GM18870 (cell line): ENCODE results near the gene ADCY5.

Experiments used
- ATAC-seq: cut with Tn5 transposase; IDR thresholded peaks from one replicate; pipeline ENCODE4 v1.9.1; 2021; ENCODE audit warnings: moderate library complexity; ENCODE audit not compliant: unreplicated experiment

The ADCY5 gene

DNA sequence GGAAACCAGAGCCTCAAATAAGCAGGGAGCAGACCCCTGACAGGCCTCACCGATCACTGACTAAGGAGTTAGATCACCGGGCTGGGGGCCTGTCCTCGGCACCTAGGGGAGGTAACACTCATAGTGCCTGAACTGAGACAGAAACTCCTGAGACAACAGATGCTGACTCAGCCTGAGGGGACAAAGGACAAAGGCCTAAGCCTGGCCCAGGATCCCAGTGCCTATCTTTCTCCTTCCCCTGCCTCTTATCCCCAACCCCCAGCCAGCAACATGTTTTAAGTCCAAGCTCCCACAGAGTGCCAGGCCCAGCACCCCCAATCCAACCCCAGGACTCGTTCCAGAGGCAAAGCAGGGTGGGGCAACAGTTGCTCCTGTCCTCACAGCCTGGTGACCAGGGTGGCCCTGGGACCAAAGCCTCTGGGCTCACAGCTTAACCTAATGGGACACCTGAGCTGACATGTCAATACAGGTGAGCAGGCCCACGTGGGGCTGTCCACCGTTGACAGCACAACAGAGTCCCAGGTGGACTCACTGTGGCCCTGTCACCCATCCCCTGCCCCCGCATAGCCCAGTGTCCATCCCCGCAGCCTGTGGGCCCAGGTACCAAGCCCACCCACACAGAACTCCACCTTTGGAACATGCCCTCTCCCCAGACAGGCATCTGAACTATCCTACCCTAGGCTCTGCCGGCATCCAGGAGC is 37.4 kb downstream of the ADCY5 start:
- ATAC-seq: no peak

DNA sequence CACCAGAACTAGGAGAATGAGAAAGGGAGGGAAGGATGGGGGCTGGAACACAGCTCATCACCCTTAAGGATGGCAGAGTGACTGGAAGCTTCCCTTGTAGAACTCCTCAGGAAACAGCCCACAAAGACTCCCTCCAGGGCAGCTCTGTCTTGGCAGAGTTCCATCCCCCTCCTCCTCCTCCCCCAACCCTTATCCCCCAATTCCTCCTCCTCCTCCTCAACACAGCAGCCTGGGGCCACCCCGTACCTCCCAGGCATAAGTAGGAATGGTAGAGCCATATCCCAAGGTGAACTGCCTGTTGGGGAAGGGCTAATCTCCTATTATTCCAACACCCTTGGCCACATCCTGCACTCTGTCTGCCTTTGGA is 38.8 kb downstream of the ADCY5 start:
- ATAC-seq: no peak

DNA sequence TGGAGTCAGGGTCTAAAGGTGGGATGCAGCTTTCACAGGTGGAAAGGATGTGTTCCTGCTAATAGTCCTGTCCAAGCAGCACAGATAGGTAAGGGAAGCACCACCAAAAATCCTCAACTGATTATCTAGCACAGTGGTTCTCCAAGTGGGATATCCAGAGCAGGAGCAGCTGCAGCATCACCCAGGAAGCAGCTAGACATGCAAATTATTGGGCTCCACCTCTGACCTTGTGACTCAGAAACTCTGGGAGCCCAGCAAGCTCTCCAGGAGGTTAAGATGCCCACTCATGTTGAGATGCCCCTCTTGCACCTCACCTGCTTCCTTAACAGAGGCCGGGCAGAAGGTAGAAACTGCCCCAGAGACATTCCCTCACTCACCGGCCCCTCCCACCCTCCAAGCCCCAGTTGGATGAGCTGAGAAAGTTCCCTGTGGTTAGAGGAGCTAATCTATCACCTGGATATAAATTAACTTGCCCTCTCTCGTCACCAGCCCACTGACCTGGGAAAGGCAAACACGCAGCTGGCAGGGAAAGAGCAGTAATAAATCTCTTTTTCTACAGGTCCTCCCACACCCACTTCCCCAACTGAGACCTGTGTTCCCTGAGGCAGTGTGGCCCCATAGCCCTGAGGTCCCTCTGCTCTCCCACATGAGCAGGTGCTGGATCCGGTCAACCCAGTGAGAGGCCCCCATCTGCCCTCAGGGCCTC is 39.3 kb downstream of the ADCY5 start:
- no peak for ATAC-seq

DNA sequence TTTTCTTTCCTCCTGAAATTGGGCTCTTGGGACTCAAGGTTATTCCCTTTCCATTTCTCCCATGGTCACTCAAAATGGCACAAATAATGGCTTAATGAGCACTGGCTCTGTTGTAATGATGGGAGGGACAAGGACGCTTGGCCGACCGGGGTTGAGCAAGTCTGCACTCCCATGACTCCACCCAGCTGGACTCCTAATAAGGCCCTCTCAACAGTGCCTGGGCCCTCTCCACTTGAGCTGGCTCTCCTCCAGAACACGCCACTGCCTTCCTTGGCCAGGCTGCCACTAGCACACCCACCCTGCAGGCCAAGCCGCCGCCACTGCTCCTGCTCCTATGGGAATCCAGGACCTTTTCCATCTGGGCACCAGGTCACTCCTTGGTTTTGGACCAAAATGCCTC is 42.3 kb downstream of the ADCY5 start:
- ATAC-seq: no peak

DNA sequence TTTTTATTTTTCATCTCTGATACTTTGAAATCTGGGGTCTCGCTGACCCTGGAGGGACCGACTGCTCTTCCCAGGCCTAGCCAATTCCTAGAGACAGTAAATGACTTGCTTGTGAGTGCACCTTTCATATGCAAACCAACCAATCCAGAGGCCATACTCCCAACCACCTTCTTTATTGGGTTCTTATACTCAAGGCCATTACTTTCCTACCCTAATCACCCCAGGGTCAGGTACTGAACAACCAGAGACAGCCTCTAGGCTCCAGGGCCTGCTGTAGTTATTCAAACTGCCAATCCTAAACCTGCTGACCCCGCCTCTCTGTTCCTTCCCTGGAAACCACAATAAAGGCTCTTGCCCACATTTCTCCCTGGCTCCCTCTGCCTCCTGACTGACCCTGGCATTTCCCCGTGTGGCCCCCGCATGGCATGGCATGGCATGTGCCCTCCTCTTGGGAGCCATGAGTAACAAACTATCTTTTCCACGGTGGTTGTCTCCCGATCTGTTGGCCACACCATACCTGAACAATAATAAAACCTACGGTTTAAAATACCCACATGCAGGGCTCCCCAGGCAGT is 42.9 kb downstream of the ADCY5 start:
- ATAC-seq: no peak

DNA sequence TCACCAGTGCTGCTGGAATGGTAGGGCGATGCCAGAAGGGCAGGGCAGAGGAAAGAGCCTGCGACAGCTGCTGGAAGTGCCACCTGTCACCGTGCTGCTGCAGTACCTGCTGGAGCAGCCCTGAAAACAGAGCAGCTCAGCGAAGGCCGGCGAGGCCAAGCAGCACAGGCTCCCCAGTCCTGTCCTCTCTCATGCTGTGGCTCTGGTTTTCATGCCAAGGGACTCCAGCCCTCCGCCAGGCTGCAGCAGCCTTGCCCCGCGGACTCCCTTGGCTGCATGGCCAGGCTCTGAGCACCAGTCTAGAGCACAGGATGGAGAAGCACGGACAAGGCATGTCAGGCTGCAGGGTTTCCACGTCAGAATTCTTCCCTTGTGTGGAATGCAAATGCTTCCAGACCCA is 43.9 kb downstream of the ADCY5 start:
- no peak for ATAC-seq

DNA sequence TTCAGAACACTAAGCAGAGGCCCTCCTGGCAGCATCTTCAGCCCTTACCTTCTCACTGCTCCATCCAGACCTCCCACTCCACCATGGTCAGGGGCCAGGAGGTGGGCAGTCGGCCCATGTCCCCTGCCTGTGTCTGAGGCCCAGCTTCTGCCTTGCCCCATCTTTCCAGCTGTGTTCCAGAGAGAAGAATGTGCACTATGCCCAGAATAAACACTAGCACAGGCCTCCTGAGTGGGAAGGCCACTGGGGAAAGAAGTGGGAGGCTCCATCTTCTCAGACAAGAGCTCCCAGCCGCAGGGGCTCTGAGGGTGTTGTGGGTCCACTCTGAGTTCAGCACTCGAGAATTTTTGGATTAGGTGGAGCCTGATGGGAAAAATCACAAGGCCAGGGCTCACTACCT is 44.5 kb downstream of the ADCY5 start:
- no peak for ATAC-seq

DNA sequence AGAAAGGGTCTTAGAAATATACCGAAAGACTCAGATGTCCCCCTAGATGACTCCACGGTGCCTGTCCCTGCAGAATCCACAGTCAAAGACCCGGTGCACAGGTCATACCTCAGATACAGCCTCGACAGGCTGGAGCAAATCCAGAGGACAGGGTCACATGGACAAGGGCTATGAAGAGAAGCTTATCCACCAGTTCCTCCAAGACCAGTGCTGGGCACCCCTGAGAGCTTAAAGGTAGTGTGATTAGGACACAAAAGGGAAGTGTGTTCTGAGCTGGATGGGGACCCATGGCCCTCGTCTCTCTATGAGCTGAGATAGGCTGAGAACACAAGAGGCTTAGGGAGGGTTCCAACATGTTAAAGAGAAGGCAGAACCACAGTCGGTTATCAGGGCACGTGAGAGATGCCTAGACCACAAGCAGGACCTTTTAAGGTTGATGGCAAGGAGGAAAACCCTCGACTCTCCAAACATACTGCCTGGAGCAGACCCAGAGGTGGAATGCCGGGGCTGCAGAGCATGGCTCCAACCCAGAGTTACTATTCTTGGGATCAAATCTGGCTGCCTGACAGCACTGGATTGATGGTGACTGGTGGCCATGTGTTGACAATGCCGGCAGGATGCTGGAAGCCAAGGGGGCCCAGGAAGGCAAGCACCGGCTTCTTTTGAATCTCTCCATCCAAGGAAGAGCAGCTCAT is 46.9 kb downstream of the ADCY5 start:
- no peak for ATAC-seq

DNA sequence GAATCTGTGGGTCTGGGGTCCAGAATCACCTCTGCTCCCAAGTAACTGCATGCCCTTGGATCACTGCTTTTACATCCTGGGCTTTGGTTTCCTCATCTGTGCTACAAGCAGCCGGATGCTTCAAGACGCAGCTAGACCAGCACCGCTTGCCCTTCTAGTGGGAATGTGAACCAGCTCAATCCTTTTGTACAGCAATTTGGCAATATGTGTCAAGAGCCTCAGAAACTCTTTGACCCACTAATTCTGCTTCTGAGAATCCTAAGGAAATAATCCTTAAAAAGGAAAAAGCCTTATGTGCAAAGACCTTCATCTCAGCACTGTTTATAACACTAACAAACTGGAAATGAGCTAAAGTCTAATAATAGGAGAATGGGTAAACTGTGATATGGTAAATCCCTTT is 48.7 kb downstream of the ADCY5 start:
- no peak for ATAC-seq

DNA sequence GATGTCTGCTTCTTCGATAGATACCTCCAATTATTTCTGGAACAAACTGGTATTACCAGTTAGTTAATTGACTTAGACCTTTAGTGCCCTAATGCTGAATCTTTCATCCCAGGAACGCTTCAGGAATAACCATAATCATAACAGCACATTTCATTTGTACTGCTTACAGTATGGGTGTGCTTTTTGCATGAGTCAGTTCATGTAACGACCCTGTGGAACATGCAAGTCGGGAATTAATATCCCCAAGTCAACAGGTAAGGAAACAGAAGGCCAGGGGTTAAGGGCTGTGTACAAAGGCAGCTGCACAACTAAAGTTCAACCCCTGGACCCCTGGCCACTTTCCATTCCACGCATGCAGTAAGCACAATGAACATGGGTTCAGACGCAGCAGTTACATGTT is 49.2 kb downstream of the ADCY5 start:
- no peak for ATAC-seq

DNA sequence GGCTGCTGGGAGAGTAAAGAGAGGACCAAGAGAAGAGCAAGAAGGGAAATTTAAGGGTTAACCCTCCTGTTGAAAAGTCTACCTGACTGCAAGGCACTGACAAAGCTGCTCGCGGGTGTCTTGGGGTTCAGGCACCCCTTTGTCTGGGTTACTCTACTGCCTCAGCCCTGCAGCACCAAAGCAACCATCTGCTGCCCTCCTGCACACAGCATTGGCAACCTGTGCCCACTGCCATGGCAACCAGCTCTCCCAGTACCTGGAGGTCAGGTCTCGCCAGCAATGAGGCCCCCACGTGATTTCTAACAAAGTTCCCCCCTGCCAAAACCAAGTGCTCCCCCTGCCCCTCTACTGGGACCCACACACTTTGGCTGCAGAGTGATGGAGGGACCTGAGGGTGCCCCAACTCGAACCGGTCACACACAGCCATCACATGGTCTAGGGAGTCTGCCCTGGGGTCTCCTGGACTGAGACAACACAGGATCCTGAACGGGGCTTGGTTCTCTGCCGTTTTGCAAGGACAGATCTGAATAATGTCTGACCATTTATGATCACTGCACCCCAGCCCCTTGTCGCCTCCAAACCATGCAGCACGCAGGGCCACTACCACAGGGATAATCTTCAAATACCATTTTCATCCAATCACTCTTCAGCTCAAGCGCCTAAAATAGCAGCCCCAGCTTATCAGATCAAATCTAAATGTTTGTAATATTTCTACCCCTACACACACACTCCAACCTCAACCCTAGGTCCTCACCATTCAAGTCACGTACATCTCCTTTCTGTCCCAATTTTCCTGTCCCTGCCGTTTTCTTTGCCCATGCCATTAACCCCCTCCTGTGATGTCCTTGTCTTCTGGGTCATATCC is 50.7 kb downstream of the ADCY5 start:
- no peak for ATAC-seq

DNA sequence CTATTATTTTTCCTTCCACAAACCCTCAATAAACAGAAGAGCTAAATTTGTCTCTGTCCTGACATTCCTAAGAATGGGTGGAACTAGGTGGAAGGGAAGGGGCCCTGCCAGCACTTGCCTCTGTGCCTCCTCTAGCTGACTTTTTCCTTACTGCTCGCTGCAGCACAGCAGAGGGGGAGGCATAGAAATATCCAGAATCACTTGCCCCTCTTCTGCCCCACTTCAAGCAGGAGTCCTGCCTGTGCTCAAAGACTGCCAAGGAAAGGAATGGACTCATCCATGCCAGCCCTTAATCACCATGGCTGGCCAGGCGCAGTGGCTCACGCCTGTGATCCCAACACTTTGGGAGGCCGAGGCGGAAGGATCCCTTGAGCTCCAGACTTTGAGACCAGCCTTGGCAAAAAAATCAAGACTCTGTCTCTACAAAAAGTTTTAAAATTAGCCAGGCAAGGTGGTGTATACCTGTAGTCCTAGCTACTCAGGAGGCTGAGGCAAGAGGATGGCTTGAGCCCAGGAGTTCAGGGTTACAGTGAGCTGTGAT is 51.8 kb downstream of the ADCY5 start:
- ATAC-seq: no peak

DNA sequence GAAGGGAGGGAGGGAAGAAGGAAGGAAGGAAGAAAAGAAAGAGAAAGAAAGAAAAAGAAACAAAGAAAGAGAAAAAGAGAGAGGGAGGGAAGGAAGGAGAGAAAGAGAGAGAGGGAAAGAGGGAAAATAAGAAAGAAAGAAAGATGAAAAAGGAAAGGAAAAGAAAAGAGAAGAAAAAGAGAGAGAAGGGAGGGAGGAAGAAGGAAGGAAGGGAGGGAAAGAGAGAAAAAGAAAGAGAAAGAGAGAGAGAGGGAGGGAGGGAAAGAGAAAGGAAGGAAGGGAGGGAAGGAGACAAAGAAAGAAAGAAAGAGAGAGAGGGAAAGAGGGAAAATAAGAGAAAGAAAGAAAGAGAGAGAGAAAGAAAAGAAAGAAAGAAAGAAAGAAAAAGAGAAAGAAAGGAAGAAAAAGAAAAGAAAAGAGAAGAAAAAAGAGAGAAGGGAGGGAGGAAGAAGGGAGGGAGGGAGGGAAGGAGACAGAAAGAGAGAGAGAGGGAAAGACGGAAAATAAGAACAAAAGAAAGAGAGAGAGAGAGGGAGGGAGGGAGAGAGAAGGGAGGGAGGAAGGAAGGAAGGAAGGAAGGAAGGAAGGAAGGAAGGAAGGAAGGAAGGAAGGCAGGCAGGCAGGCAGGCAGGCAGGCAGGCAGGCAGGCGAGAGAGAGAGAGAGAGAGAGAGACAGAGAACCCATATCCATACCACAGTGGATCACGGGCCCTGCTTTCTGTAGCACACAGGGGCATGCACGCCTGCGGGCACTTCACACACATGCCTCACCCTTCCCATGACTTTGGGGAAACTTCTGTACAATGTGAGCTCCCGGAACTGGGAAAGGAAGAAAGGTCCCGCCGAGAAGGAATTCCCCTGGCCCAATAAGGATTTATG is 52.5 kb downstream of the ADCY5 start:
- ATAC-seq: no peak

DNA sequence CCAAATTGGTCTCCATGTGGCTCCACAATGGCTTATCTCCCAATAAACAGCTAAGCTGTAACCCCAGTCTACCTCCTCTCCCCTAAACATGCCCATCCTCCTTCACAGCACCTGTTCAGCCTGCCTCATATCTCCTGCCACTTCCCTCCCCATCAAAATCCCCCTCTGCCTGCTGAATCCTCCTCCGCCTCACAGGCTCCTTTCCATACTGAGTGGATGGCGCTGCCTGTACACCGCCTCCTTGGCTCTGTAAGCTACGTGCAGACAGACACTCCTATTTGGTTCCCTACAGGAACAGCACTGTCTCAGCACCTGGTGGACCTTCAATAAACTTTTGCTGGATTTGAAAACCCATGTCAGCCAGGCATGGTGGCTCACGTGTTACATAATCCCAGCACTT is 53.7 kb downstream of the ADCY5 start:
- ATAC-seq: no peak

DNA sequence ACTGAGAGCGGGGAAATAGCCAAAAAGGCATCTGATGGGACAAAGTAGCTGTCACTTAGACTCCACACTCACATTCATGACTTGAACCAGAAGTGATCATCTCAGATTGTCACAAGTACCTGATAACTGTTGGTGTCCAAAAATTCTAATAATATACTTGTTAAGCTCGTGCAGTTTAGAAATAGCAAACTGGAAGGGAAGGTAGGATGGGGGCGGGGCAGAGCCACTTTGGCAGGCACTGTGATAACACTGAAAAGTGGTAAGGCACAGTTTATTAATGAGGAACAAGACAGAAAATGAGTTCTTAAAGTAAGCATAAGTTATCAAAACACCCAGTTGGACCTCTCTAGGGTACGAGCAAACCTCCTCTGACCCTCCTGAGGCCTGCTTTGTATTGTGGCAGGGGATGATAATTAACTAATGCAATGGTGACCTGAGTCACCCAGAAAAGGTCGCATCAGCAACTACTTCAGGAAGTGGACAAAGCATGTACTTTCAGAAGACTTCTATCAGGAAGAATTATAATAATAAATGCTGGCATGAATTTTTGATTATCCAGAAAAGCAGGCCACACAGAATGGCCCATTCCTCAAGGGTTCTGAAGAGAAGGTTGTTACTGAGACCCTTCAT is 54.4 kb downstream of the ADCY5 start:
- ATAC-seq: no peak

DNA sequence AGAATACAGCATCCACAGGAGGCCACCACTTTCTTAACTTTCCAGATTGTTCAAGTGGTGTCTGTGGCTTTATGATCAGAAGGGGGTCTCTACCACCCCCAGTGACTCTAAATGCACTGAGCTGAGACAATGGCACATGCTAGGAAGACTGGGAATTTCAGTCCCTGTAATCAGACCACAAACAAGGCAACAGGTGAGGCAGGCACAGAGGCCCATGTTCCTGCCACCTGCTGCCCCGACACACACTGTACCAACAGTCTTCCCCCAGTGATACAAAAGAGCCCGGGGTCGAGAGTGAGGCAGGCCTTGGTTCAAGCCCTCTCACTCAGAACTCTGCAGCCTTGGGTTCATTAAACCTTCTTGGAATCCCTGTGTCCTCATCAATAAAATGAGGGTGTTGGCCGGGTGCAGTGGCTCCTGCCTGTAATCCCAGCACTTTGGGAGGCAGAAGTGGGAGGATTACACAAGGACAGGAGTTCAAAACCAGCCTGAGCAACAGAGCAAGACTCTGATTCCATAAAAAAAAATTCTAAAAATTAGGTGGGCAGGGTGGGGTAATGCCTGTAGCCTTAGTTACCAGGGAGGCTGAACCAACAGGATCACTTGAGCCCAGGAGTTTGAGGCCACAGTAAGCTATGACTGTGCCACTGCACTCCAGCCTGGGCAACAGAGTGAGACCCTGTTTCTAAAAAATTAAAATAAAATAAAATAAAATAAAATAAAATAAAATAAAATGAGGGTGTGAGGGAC is 55.8 kb downstream of the ADCY5 start:
- no peak for ATAC-seq

DNA sequence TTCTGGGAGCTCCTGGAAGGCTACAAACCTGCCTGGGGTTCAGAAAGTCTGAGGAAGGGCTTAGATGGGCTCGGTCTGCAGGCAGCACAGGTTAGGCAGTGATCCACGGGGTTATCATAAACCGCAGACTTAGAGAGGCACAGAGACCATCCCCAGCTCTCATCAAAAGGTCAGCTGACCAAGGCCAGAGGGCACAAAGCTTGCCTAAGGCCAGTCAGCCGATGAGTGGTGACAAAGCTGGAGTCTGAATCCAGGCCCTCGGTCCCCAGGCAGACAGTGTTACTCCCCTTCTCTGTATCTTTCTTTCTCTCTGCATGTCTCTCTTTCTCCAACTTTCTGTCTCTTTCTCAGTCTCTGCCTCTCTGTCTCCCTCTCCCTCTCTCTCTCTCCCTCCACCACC is 56.5 kb downstream of the ADCY5 start:
- ATAC-seq: no peak

DNA sequence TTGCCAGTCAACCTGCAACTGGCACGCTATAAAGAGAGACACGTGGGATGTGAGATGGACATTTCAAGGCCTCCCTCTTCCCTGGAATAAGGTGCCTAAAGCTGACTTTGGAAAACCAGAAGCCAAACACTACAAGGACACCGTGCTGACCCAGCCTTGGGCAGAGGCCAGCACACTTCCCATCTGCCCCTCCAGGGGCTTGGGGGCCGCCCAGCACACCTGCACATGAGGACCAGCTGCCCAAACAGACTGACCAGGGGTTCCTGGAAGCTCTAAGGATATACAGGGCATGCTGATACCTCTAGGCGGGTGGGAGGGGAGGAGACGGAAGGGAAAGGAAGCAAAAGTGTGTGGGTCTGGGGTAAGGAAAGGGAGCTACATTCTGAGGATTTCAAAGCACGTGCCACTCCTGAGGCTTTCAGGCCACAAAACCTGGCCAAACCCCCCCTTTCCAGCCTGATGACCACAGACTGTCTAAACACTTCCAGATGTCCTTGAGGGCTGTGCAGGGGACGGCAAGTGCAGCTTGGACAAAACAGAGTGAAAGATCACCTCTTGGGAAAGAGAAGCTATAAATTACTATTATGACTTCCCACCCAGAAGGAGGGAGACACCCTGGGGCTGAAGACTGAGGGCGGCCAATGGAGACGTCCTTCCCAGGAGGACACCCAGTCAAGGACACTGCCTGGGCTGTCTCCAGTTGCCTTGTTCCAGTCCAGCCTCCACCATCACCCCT is 57.9 kb downstream of the ADCY5 start:
- no peak for ATAC-seq
